Measurements from ENCODE around the gene ADGB. TPM values are rescaled to one million over a fixed set of nuclear protein-coding genes. Genes with fewer than 3 reads are reported as not detected.

The ADGB gene
- polyA plus RNA-seq, 10 donors, result 0.04 TPM; not detected in 9

DNA sequence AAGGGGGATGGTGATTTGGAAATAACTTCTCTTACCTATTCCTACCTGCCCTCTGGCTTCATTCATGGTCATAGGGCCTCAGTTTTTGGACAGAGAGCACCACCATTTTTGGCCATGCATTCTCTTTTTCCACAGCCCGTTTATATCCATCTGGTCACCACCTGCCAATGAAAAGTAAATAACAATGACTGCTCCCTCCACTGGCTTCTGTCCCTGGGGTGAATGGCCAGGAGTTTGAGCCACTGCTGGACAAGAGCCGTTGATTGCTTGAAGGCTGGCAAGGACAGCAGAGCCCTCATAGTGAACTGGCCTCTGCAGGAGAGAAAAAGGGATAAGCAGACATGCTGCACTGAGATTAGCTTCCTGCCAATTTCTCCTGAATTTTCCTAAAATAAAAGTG lies 261.8 kb downstream of the ADGB start:
- DNase-seq, result no peak

GRCh38 chr6:146861029-146861563 lies 262.3 kb downstream of the ADGB start:
- DNase-seq, result no peak

GRCh38 chr6:146861716-146862115 lies 262.9 kb downstream of the ADGB start:
- DNase-seq, result no peak

DNA sequence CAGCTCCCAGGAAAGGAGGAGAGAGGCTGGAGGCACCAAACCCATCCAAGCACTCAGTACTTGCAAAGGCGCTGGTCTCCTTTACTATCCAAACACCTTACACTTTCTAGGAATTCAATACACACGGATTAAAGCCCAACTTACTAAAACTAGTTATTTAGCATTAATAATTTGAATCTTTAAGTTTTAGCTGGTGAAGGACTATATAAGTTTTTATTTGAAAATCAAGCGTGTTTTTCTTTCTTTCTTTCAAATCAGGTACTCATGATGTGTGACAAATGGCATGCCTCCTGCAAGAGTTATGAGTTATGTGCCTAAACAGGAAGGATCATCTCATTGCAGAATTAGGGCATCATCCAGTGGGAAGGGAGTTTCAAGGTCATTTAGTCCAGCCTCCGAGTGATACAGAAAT lies 263.7 kb downstream of the ADGB start:
- DNase-seq, result no peak

GRCh38 chr6:146864300-146864699 lies 265.5 kb downstream of the ADGB start:
- DNase-seq, result no peak

GRCh38 chr6:146864885-146865284 lies 266.1 kb downstream of the ADGB start:
- no peak for DNase-seq

Other genes starting within 250 kb of the ADGB start
- 10 to 100 TPM; 14.7 to 29.3 (median 18.1) TPM for gene RAB32, start 55.1 kb upstream of the ADGB start, polyA plus RNA-seq (ENCODE audit: insufficient read length in 10 of 10)